IMR-90 (cell line): Measurements from ENCODE around the gene RORC.

Experiments
- CTCF ChIP-seq: conservative IDR thresholded peaks from 2 replicates; pipeline ENCODE4 v1.5.1; 2012; ENCODE audit warnings: mild to moderate bottlenecking, low read depth, low read length, improper control_type of control experiment
- MAZ ChIP-seq: IDR thresholded peaks from 2 replicates; pipeline ENCODE4 v1.6.1; 2012; ENCODE audit warnings: low read depth, mild to moderate bottlenecking, low read length, improper control_type of control experiment, moderate library complexity, borderline replicate concordance
- MXI1 ChIP-seq: IDR thresholded peaks from 2 replicates; pipeline ENCODE4 v1.6.1; 2012; ENCODE audit warnings: low read depth, mild to moderate bottlenecking, low read length, moderate library complexity, borderline replicate concordance
- NFE2L2 ChIP-seq: fragments of 150-350 bp; IDR thresholded peaks from 2 replicates; pipeline ENCODE4 v1.6.1; 2016; ENCODE audit warnings: low read depth, mild to moderate bottlenecking, low read length
- POLR2A ChIP-seq: IDR thresholded peaks from 2 replicates; pipeline ENCODE4 v1.6.1; 2012; ENCODE audit warnings: mild to moderate bottlenecking, low read depth, low read length
- RAD21 ChIP-seq: IDR thresholded peaks from 2 replicates; pipeline ENCODE4 v1.6.1; 2012; ENCODE audit warnings: low read length, improper control_type of control experiment
- RFX5 ChIP-seq: IDR thresholded peaks from 2 replicates; pipeline ENCODE4 v1.8.0; 2012; ENCODE audit warnings: low read depth, mild to moderate bottlenecking, low read length, moderate library complexity
- USF2 ChIP-seq: fragments of 150-350 bp; IDR thresholded peaks from 2 replicates; pipeline ENCODE4 v1.6.1; 2017; ENCODE audit warnings: mild to moderate bottlenecking, antibody characterized with exemption, low read length, low read depth

- TF ChIP-seq NFE2L2 (no peak), RAD21 (no peak), CTCF (no peak), POLR2A (no peak), USF2 (no peak), MAZ (no peak), RFX5 (no peak), MXI1 (no peak)
Observed at GRCh38 chr1:151864411-151864810, 32.8 kb upstream of the RORC start.
